Choroid plexus epithelial cell (primary cell): ENCODE measurements around the gene PPME1.

Experiments used
- DNase-seq: peaks from one replicate; pipeline ENCODE4 v3.0.0-alpha.2; 2010; ENCODE audit warnings: low read depth
- H3K4me3 ChIP-seq: 2 replicates; pipeline ENCODE4 v1.5.1; 2011; ENCODE audit warnings: low read depth, mild to moderate bottlenecking, control low read depth, low read length, moderate library complexity
- CTCF ChIP-seq: conservative IDR thresholded peaks from 2 replicates; pipeline ENCODE4 v1.5.1; 2011; ENCODE audit warnings: low read depth, mild to moderate bottlenecking, control low read depth, inconsistent platforms, low read length, moderate library complexity

The PPME1 gene

GRCh38 chr11:74238243-74238642 is 67.2 kb downstream of the PPME1 start:
- DNase-seq = no peak

GRCh38 chr11:74248469-74248868 is 77.4 kb downstream of the PPME1 start:
- no peak for TF ChIP-seq CTCF
- DNase-seq = no peak

More at GRCh38 chr11:74238243-74238642, 67.2 kb downstream of the PPME1 start:
- no peak overlapping the region for H3K4me3 ChIP-seq
- TF ChIP-seq CTCF = no peak

GRCh38 chr11:74249496-74249895 is 78.4 kb downstream of the PPME1 start:
- no peak overlapping the region for H3K4me3 ChIP-seq
- no peak for DNase-seq
- no peak for TF ChIP-seq CTCF

More at GRCh38 chr11:74248469-74248868, 77.4 kb downstream of the PPME1 start:
- no peak overlapping the region for H3K4me3 ChIP-seq

GRCh38 chr11:74253361-74253760 is 82.3 kb downstream of the PPME1 start:
- DNase-seq = no peak
- TF ChIP-seq CTCF = no peak
- no peak overlapping the region for H3K4me3 ChIP-seq

- peak; percentile 91 for TF ChIP-seq CTCF
Measured at GRCh38 chr11:74255741-74256375, 84.8 kb downstream of the PPME1 start.

GRCh38 chr11:74256378-74257133 is 85.5 kb downstream of the PPME1 start:
- DNase-seq = peak; percentile 35
- TF ChIP-seq CTCF = no peak
- no peak overlapping the region for H3K4me3 ChIP-seq

More at GRCh38 chr11:74255741-74256375, 84.8 kb downstream of the PPME1 start:
- DNase-seq = peak; percentile 84
- H3K4me3 ChIP-seq = no peak overlapping the region
